Activated CD4-positive, alpha-beta T cell treated with anti-CD3 and anti-CD28 coated beads, Interleukin-10, Interleukin-2, amounts not matched to agents 100 ng/mL and 50 ng/mL, durations not matched to agents 16 hours and 8 hours (primary cell): ENCODE results near the gene UGGT1.

Experiments used
- DNase-seq: peaks from one replicate; pipeline ENCODE4 v3.0.0-alpha.2; 2020

Gene UGGT1

GRCh38 chr2:128227862-128228261 lies 136.9 kb downstream of the UGGT1 start:
- no peak for DNase-seq

- peak; percentile 22 for DNase-seq
Measured at GRCh38 chr2:128228894-128229293, 137.9 kb downstream of the UGGT1 start.

- peak; percentile 90 for DNase-seq
Measured at GRCh38 chr2:128232965-128233789, 142.2 kb downstream of the UGGT1 start.

- DNase-seq: no peak
Measured at GRCh38 chr2:128233790-128234395, 142.9 kb downstream of the UGGT1 start.

GRCh38 chr2:128234613-128235012 lies 143.6 kb downstream of the UGGT1 start:
- DNase-seq: no peak

GRCh38 chr2:128235581-128235980 lies 144.6 kb downstream of the UGGT1 start:
- no peak for DNase-seq

- no peak for DNase-seq
Measured at GRCh38 chr2:128236491-128237035, 145.6 kb downstream of the UGGT1 start.

GRCh38 chr2:128237081-128237534 lies 146.1 kb downstream of the UGGT1 start:
- no peak for DNase-seq

GRCh38 chr2:128237911-128238697 lies 147.1 kb downstream of the UGGT1 start:
- no peak for DNase-seq

- DNase-seq: no peak
Measured at GRCh38 chr2:128241896-128242295, 150.9 kb downstream of the UGGT1 start.
